Kidney capillary endothelial cell (primary cell): ENCODE measurements around the gene FOXP3.

Experiments
- DNase-seq: peaks from one replicate; pipeline ENCODE4 v3.0.0-alpha.2; 2018; ENCODE audit warnings: low spot score

FOXP3 gene

DNA sequence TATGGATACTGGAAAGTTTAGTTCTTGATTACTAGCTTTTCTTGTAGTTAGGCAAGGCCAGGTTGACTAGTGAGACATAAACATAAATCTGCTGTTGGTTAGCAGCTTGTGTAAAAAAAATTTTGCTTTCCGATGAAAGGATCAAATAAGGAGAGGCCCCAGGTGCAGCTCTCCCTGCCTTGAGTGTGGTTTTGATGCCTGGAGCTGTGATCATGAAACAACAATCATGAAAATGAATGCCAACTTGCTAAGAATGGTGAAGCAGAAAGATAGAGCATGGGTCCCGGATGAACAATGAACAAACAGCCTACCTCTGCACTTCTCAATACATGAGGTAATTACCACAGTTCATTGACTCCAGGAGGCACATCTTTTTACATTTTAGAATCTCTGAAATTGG, 50.1 kb downstream of the FOXP3 start:
- no peak for DNase-seq

DNA sequence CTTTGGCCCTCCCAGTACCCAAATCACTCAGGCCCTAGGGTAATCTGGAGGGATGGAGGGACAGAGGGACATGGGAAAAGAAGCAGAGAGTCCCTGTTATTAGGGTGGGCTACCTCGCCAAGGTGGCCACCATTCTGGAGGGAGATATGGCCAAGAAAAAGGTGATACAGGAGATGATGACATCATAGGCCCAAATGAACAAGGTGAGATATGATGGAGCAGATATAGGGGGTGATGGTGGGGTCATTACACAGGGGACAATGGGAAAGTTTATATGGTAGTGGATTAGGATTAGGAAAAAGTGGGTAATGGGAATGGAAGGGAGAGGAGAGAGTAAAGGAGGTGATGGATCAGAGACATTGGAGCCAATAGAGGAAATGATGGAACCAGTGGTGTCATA, 51.6 kb downstream of the FOXP3 start:
- DNase-seq = no peak

DNA sequence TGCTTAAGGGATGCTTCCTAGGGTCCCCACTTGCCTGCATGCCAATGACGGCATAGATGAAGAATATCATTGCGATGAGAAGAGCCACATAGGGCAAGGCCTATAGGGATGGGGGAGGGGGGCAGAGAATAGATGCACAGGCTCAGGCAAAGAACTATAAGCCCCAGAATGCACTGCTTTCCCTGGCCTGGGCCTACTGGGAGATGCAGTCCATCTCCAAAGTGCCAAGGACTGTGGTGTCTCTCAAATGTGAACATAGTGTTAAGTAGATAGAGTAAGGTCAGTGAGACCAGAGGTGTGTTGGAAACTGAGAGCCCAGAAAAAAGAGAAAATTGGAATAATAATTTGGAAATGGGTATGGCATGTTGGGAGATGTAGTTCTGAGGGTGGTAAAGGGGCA, 52.3 kb downstream of the FOXP3 start:
- no peak for DNase-seq

DNA sequence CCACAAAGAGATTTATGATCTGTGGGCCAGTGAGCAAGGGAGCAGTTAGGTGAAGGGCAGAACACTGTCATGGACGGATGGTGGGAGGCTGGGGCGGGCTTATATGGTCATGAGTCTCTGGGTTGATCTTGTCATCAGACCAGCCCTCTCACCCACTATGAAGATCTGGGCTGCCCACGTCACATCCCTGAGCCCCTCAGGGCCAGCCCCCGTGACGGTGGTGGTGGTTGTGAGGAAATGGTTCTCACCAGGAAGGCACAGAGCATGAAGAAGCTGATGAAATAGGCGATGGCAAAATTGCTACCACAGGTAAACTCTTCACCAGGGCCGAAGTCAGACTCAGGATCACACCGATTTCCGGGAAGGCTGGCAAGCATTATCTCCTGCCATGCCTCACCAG, 53.4 kb downstream of the FOXP3 start:
- no peak for DNase-seq

DNA sequence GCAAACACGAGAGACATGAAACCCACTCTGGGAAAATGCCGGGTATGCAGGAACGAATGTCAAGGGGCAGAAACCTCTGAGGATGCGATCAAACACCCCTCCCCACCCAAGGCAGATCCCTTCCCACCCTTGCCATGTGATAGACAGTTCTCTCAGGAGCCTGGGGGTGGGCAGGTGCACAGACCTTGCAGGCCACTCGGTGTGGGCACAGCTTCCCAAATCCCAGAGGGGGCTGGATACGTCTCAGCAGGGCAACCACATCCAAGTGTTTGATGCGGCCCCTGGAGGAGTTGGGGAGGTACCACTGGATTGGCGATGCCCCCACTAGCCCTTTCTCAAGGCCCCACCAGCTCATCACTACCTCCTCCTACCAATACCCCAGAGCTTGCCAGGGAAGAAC, 54.1 kb downstream of the FOXP3 start:
- no peak for DNase-seq

DNA sequence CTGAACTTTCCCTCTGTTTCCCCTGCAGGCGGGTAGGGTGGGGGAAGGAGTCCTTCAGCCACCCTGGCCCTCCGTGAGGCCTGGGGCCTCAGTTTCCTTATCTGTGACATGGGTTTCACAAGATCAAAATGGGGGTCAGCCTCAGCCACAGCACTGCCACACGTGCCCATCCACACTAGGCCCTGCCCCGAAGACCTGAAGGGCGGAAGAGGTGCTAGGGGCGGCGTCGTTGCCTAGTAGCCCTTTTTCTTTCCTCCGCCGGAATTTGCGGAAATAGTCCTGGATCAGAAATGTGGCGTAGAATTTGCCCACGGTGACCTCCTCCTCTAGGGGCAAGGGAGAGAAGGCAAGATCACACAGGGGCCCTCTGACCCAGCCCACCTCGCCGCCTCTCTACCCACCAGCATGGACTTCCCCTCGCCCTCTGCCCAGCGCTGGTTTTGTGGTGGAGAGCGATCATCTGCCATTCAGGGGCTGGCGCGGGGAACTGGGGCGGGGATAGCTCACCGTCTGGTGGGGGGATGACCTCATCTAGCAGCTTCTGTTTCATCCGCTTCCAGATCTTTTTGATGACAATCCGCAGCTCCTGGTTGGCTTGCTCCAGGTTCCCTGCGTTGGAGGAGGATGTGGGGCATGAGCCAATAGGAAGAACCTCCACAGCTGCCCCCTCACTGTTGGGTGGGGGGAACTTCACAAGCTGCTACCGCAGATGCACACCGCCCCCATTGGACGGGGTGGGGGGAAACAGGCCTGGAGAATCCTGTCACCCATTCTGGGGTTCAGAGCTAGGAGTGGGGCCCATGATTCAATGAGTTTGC, 54.9 kb downstream of the FOXP3 start:
- no peak for DNase-seq

DNA sequence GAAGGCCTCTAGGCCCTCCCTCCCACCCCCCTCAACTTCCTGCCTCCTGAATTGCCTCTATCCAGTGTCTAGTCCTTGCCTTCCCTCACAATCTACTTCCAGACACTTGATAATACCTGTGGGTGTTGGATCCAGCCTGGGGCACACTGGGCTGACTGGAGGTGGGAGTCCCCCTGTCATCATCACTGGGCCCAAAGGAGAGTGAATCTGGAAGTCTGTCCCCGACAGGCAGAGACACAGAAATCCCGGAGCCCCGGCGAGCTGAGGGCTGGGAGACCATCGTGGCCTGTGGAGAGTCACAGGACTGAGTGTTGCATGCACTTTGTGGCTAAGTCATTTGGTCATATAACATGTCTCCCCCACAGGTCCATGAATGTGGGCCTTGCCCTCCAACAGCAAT, 56.1 kb downstream of the FOXP3 start:
- DNase-seq = no peak

DNA sequence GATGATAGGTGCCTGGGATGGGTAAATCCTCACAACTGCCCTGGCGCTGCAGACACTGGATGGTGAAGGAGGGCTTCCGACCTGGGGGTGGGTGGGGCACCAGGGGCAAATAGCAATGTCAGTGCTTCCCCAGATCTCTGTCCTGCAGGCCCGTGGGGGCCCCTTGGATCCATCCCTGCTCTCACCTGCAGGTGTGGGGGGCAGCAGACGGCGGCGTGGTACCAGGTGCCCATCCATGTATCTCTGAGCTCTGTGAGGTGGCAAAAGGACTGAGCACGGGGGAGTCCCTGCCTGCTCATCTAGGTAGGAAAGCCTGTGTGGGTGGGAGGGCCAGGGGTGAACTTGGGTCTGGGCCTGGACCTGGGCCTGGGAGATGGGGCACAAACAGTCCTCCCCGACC, 58.0 kb downstream of the FOXP3 start:
- no peak for DNase-seq

DNA sequence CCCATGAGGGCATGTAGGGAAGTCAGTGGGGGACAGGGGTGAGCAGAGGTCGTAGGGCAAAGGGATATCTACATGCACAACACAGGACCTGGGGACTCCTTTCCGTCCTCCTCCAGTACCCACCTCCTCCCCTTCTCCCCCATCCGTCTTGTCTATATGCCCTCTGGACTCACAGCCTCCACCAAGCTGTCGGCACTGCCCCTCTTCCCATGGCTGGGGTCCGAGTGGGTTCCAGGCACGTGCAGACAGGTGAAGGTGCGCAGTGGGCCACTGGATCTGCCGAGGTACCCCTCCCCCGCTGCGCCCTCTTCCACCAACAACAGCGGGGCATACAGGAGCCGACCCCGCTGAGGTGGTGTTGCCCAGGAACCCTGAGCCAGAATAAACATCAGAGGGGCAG, 59.1 kb downstream of the FOXP3 start:
- DNase-seq = no peak

DNA sequence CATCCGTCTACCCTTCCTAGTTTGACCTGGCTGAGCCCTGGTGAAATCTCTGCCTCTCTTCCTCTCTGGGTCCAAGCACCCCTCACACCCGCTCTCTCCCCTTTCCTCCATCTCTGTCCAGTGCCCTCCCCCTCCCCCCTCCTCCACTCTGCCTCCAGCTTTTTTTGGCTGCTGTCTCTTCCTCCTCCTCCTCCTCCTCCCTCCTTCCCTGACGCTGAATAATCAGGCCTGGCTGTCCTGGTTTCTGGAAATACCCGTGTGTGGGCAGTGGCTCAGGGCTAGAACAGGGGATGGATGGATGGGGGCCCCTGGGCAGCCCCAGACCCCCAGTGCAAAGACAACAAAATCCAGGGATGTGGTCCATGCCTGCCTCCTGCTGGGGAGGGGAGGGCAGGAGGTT, 59.8 kb downstream of the FOXP3 start:
- DNase-seq = no peak

DNA sequence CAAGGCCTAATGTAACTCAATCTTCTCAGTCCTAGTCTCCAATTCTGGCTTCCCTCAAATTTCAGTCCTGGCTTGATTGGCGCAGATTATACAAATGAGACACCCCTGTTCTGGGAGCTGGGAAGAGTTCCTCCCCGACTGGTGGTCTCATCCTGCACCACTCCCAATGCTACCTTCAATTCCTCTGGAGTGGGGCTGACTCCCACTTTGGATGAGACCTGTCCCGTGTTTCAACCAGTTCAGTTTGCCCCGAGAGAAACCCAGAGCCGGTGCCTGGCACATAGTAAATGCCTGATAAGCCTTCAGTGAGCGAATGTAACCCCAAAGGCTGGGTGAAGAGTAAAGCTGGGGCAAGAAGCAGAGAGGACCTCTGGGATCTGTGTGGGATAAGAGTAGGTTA, 60.5 kb downstream of the FOXP3 start:
- no peak for DNase-seq

DNA sequence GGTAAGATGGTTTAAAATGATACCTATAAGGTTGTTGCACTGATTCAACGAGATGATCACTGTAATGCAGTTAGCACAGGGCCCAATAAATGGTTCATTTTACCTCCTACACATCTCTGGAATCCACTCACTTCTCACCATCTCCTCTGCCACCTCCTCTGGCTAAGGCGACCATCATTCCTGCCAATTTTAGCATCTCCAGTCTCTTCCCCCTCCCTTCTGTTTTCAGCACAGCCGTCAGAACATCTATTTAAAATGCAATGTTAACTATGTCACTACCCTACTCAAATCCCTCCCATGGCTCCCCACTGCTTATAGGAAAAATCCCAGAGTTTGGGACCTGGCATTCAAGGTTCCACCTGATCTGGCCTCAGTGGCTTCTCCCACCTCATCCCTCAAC, 61.0 kb downstream of the FOXP3 start:
- no peak for DNase-seq

DNA sequence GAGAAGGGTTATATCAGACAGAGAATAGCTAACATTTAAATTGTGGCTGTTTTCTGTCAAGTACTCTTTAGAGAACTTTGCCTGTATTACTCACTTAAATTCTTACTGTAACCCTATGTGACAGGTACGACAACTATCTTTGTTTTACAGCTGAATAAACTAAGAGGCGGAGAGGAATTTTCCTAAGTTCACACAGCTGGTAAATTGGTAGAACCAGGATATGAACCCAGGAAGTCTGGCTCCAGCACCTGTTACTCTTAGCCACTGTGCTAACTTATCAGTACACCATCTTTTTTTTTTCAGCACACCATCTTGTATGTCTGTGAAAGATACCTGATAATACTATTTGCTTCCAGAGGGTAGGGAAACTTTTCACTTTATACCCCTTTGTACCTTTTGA, 62.5 kb downstream of the FOXP3 start:
- no peak for DNase-seq
